GM12872 (cell line): ENCODE results near the gene BHLHE40.

ENCODE experiments used
- CTCF ChIP-seq: IDR thresholded peaks from 3 replicates; pipeline ENCODE4 v1.5.1; 2011; ENCODE audit warnings: low read depth, mild to moderate bottlenecking, low read length, moderate library complexity; ENCODE audit not compliant: insufficient read depth

Gene BHLHE40

GRCh38 chr3:5009506-5010109 lies 30.4 kb downstream of the BHLHE40 start:
- TF ChIP-seq CTCF, result no peak

- no peak for TF ChIP-seq CTCF
Observed at GRCh38 chr3:5010140-5010539, 30.9 kb downstream of the BHLHE40 start.

- TF ChIP-seq CTCF, result no peak
Observed at GRCh38 chr3:5010706-5011554, 31.7 kb downstream of the BHLHE40 start.

- 0 out of 3 replicates have a peak, but pooled peaks have one; percentile 17 for TF ChIP-seq CTCF
Observed at GRCh38 chr3:5011555-5012256, 32.5 kb downstream of the BHLHE40 start.

- TF ChIP-seq CTCF, result no peak
Observed at GRCh38 chr3:5012367-5012766, 33.1 kb downstream of the BHLHE40 start.

- TF ChIP-seq CTCF, result no peak
Observed at GRCh38 chr3:5013021-5013906, 34.0 kb downstream of the BHLHE40 start.

GRCh38 chr3:5014391-5014790 lies 35.2 kb downstream of the BHLHE40 start:
- no peak for TF ChIP-seq CTCF
